GM23338 (cell line): ENCODE measurements around the gene NUAK2. TPM values are rescaled to one million over a fixed set of nuclear protein-coding genes. Genes with fewer than 3 reads are reported as not detected.

ENCODE experiments used
- ATAC-seq: fragments of 200-7000 bp; cut with Tn5 transposase; 3 replicates; pipeline ENCODE4 v1.9.1; 2020
- DNase-seq: peaks from one replicate; pipeline ENCODE4 v3.0.0-alpha.2; 2015; ENCODE audit warnings: low spot score
- H2AFZ ChIP-seq: fragments of 200-600 bp; sonication (generic); 2 replicates; pipeline ENCODE4 v1.8.0; 2016; ENCODE audit warnings: antibody characterized with exemption, mild to moderate bottlenecking, moderate library complexity
- H3F3A ChIP-seq: fragments of 200-600 bp; sonication (generic); replicated peaks from 2 replicates; pipeline ENCODE4 v1.8.0; 2017; ENCODE audit warnings: antibody characterized with exemption, mixed run types, low read depth
- H3K27ac ChIP-seq: fragments of 200-600 bp; sonication (generic); 2 replicates; pipeline ENCODE4 v1.6.1; 2016; ENCODE audit warnings: low read depth
- H3K27me3 ChIP-seq: fragments of 200-600 bp; sonication (generic); 2 replicates; pipeline ENCODE4 v1.8.0; 2016; ENCODE audit warnings: mild to moderate bottlenecking, mixed run types, moderate library complexity; ENCODE audit not compliant: insufficient read depth
- H3K36me3 ChIP-seq: fragments of 200-600 bp; sonication (generic); 2 replicates; pipeline ENCODE4 v1.8.0; 2016; ENCODE audit warnings: mild to moderate bottlenecking; ENCODE audit not compliant: insufficient read depth
- H3K4me1 ChIP-seq: fragments of 200-600 bp; sonication (generic); 2 replicates; pipeline ENCODE4 v1.8.0; 2016; ENCODE audit warnings: mild to moderate bottlenecking, moderate library complexity; ENCODE audit not compliant: insufficient read depth
- H3K4me2 ChIP-seq: fragments of 200-600 bp; sonication (generic); 2 replicates; pipeline ENCODE4 v1.7.1; 2017; ENCODE audit warnings: mixed run types
- H3K4me3 ChIP-seq: fragments of 200-600 bp; sonication (generic); 2 replicates; pipeline ENCODE4 v1.6.1; 2016; ENCODE audit warnings: mixed run types
- H3K79me2 ChIP-seq: fragments of 200-600 bp; sonication (generic); replicated peaks from 2 replicates; pipeline ENCODE4 v1.8.0; 2017; ENCODE audit warnings: mild to moderate bottlenecking; ENCODE audit not compliant: insufficient read depth
- H3K9me2 ChIP-seq: fragments of 200-600 bp; sonication (generic); 2 replicates; pipeline ENCODE4 v1.8.0; 2017; ENCODE audit not compliant: insufficient read depth
- H4K20me1 ChIP-seq: fragments of 200-600 bp; sonication (generic); replicated peaks from 2 replicates; pipeline ENCODE4 v1.8.0; 2017; ENCODE audit warnings: mild to moderate bottlenecking; ENCODE audit not compliant: insufficient read depth
- H3K27ac Mint-ChIP-seq: 2 replicates; pipeline ENCODE4 v1.8.0; 2020; ENCODE audit warnings: inconsistent platforms, mild to moderate bottlenecking, moderate library complexity, mixed read lengths
- H3K27me3 Mint-ChIP-seq: 3 replicates; pipeline ENCODE4 v1.8.0; 2022; ENCODE audit warnings: low read depth, mild to moderate bottlenecking, moderate library complexity, mixed read lengths, inconsistent platforms; ENCODE audit not compliant: insufficient read depth, poor library complexity
- H3K36me3 Mint-ChIP-seq: 3 replicates; pipeline ENCODE4 v1.8.0; 2021; ENCODE audit warnings: low read depth, mild to moderate bottlenecking, inconsistent platforms, moderate library complexity, mixed read lengths
- H3K4me1 Mint-ChIP-seq: 3 replicates; pipeline ENCODE4 v1.8.0; 2020; ENCODE audit warnings: mild to moderate bottlenecking, inconsistent platforms, mixed read lengths
- H3K4me3 Mint-ChIP-seq: 3 replicates; pipeline ENCODE4 v1.8.0; 2021; ENCODE audit warnings: moderate library complexity, mild to moderate bottlenecking, inconsistent platforms, mixed read lengths
- H3K9me3 Mint-ChIP-seq: 3 replicates; pipeline ENCODE4 v1.8.0; 2020; ENCODE audit warnings: moderate library complexity, mild to moderate bottlenecking, inconsistent platforms, mixed read lengths
- CREB1 ChIP-seq: fragments of 250-450 bp; sonication (Bioruptor Pico); IDR thresholded peaks from 2 replicates; pipeline ENCODE4 v1.5.0; 2020; ENCODE audit warnings: low read depth, mild to moderate bottlenecking, moderate library complexity
- POLR2AphosphoS5 ChIP-seq: IDR thresholded peaks from 2 replicates; pipeline ENCODE4 v1.6.1; 2016; ENCODE audit warnings: antibody characterized with exemption, low read depth
- ZNF331 ChIP-seq: fragments of 250-450 bp; sonication (Bioruptor Pico); IDR thresholded peaks from 2 replicates; pipeline ENCODE4 v1.5.0; 2020; ENCODE audit warnings: low read depth, mild to moderate bottlenecking, moderate library complexity
- polyA plus RNA-seq: library from polyadenylated mRNA; unstranded; fragments of >200 nt; fragmentation: Nextera tagmentation; extraction: Ambion mirVana; gene quantifications from 2 replicates; pipeline ENCODE4 v1.2.1, GENCODE V29; 2016
- total RNA-seq: library from RNA; depleted of rRNA; stranded (reverse); fragments of >200 nt; shearing (Covaris generic); gene quantifications from 2 replicates; pipeline ENCODE4 v1.2.3, GENCODE V29; 2014
- TF ChIP-seq, protein P1 (sequence below): IDR thresholded peaks from one replicate; pipeline ENCODE4 v1.6.1; 2018; ENCODE audit warnings: antibody characterized with exemption; ENCODE audit not compliant: unreplicated experiment
- TF ChIP-seq, protein P2 (sequence below): fragments of 250-450 bp; sonication (Bioruptor Pico); IDR thresholded peaks from 2 replicates; pipeline ENCODE4 v1.5.0; 2020; ENCODE audit warnings: mild to moderate bottlenecking, moderate library complexity

Gene NUAK2
- total and polyA plus RNA-seq, 2 experiments from 2014 or later = 7.8 to 15.3 TPM

DNA sequence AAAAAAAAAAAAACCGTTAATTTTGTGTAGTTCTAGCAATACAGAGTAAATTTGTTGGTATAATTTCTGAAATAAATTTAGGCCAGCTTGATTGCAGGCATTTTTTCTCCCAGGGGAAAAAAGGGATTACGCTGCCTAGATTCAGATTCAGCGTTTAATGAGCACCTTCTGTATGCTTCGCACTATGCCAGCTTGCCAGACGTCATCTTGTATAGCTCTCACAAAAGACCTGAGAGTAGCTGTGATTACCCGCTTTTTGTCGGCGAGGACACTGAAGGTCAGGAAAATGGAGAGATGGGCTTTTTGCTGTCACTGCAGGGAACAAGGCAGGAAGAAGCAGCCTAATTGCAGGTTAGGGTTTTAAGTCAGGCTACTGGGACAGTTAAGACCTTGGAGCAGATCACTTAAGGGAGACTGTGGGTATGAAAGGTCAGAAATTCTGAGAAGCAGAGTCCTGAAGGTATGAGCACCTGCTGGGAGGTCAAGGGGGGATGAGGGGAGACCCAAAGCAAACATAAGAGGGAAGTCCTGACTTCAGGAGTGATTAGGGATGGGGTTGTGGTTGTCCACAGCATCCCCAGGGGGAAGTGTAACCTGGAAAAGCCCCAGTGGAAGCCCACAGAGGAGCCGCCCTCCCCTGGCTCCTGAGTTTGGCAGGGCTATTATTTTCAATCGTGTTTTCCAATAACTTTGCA is 54.8 kb downstream of the NUAK2 start:
- Mint-ChIP-seq H3K27me3 (peaks cover 9% of the 10 kb centered on the region), H3K36me3 (no peaks in the 10 kb centered on the region; the same call in 2 of the 3 replicates), H3K4me3 (no peak overlapping the region), H3K27ac (peak overlapping the region; percentile 61; the same call in 1 of the 2 replicates), H3K4me1 (peaks cover 27% of the 10 kb centered on the region), H3K9me3 (no peaks in the 10 kb centered on the region)
- ATAC-seq (no peak; the same call in 2 of the 3 replicates), DNase-seq (no peak)
- Histone ChIP-seq H3K36me3 (no peaks in the 10 kb centered on the region), H2AFZ (no peak overlapping the region), H3K4me3 (no peak overlapping the region), H3K79me2 (no peaks in the 10 kb centered on the region), H3K4me1 (peaks cover 29% of the 10 kb centered on the region), H4K20me1 (no peaks in the 10 kb centered on the region), H3K9me2 (no peaks in the 10 kb centered on the region), H3K27ac (no peak overlapping the region; the same call in 1 of the 2 replicates), H3K4me2 (no peak overlapping the region), H3F3A (no peaks in the 10 kb centered on the region), H3K27me3 (no peaks in the 10 kb centered on the region)
- TF ChIP-seq, protein P1, sequence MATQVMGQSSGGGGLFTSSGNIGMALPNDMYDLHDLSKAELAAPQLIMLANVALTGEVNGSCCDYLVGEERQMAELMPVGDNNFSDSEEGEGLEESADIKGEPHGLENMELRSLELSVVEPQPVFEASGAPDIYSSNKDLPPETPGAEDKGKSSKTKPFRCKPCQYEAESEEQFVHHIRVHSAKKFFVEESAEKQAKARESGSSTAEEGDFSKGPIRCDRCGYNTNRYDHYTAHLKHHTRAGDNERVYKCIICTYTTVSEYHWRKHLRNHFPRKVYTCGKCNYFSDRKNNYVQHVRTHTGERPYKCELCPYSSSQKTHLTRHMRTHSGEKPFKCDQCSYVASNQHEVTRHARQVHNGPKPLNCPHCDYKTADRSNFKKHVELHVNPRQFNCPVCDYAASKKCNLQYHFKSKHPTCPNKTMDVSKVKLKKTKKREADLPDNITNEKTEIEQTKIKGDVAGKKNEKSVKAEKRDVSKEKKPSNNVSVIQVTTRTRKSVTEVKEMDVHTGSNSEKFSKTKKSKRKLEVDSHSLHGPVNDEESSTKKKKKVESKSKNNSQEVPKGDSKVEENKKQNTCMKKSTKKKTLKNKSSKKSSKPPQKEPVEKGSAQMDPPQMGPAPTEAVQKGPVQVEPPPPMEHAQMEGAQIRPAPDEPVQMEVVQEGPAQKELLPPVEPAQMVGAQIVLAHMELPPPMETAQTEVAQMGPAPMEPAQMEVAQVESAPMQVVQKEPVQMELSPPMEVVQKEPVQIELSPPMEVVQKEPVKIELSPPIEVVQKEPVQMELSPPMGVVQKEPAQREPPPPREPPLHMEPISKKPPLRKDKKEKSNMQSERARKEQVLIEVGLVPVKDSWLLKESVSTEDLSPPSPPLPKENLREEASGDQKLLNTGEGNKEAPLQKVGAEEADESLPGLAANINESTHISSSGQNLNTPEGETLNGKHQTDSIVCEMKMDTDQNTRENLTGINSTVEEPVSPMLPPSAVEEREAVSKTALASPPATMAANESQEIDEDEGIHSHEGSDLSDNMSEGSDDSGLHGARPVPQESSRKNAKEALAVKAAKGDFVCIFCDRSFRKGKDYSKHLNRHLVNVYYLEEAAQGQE = no peak
- TF ChIP-seq POLR2AphosphoS5 = no peak
- TF ChIP-seq, protein P2, sequence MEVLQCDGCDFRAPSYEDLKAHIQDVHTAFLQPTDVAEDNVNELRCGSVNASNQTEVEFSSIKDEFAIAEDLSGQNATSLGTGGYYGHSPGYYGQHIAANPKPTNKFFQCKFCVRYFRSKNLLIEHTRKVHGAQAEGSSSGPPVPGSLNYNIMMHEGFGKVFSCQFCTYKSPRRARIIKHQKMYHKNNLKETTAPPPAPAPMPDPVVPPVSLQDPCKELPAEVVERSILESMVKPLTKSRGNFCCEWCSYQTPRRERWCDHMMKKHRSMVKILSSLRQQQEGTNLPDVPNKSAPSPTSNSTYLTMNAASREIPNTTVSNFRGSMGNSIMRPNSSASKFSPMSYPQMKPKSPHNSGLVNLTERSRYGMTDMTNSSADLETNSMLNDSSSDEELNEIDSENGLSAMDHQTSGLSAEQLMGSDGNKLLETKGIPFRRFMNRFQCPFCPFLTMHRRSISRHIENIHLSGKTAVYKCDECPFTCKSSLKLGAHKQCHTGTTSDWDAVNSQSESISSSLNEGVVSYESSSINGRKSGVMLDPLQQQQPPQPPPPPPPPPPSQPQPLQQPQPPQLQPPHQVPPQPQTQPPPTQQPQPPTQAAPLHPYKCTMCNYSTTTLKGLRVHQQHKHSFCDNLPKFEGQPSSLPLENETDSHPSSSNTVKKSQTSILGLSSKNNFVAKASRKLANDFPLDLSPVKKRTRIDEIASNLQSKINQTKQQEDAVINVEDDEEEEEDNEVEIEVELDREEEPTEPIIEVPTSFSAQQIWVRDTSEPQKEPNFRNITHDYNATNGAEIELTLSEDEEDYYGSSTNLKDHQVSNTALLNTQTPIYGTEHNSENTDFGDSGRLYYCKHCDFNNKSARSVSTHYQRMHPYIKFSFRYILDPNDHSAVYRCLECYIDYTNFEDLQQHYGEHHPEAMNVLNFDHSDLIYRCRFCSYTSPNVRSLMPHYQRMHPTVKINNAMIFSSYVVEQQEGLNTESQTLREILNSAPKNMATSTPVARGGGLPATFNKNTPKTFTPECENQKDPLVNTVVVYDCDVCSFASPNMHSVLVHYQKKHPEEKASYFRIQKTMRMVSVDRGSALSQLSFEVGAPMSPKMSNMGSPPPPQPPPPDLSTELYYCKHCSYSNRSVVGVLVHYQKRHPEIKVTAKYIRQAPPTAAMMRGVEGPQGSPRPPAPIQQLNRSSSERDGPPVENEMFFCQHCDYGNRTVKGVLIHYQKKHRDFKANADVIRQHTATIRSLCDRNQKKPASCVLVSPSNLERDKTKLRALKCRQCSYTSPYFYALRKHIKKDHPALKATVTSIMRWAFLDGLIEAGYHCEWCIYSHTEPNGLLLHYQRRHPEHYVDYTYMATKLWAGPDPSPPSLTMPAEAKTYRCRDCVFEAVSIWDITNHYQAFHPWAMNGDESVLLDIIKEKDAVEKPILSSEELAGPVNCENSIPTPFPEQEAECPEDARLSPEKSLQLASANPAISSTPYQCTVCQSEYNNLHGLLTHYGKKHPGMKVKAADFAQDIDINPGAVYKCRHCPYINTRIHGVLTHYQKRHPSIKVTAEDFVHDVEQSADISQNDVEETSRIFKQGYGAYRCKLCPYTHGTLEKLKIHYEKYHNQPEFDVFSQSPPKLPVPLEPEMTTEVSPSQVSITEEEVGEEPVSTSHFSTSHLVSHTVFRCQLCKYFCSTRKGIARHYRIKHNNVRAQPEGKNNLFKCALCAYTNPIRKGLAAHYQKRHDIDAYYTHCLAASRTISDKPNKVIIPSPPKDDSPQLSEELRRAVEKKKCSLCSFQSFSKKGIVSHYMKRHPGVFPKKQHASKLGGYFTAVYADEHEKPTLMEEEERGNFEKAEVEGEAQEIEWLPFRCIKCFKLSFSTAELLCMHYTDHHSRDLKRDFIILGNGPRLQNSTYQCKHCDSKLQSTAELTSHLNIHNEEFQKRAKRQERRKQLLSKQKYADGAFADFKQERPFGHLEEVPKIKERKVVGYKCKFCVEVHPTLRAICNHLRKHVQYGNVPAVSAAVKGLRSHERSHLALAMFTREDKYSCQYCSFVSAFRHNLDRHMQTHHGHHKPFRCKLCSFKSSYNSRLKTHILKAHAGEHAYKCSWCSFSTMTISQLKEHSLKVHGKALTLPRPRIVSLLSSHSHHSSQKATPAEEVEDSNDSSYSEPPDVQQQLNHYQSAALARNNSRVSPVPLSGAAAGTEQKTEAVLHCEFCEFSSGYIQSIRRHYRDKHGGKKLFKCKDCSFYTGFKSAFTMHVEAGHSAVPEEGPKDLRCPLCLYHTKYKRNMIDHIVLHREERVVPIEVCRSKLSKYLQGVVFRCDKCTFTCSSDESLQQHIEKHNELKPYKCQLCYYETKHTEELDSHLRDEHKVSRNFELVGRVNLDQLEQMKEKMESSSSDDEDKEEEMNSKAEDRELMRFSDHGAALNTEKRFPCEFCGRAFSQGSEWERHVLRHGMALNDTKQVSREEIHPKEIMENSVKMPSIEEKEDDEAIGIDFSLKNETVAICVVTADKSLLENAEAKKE (CRISPR knock-in tag) = no peak
- no peak for TF ChIP-seq CREB1 (CRISPR knock-in tag)
- TF ChIP-seq ZNF331 = no peak
